ENCODE data around the gene DOCK10.

DOCK10 gene

DNA sequence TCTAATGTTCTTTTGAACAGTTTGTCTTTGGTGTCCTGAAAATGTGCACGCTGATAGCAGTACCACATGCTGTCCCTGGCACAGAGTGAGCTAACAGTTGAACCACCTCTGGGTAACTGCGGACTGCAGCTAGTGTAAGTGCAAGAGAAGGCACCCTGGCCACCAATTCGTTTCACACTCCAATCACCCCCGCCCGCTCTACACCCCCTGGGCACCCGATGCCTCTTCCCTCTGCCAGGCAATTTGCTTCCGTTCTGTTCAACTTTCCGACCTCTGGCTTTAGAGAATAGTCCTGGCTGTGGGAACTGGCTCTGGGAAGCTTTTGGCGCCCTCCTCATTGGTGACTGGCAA is 1.4 kb downstream of the DOCK10 start:
- no peak for FAIRE-seq

DNA sequence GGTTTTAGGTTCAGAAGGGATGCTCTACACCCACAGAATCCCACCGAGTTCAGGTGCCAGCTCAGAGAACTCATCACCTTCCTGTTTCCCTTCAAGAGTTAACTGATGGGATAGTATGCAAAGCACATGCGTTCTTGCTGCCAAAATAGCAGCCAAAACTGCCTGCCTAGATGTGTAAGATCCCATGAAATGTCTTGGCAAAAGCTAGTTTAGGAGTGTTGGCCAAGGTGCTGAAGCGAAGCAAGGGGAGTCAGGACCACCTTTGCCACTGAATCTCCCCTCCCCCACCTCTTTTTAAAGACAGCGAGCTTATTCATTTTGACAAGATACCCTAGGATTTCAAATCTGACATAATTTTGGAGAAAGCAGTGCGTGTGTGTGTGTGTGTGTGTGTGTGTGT is 2.1 kb downstream of the DOCK10 start:
- no peak for FAIRE-seq

DNA sequence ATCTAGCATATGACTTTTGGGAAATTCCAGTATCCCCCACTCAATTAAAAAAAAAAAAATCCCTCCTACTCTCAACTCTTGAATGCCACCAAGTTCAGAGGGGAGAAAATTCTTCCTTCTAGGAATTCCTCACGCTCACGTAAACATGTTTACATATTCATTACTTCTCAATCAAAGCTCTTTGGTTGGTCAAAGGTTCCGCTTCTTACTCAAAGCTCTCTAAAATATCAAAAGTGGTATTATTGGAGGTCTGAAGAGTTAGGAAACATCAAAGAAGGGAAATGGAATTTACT is 4.1 kb downstream of the DOCK10 start:
- FAIRE-seq, result no peak

DNA sequence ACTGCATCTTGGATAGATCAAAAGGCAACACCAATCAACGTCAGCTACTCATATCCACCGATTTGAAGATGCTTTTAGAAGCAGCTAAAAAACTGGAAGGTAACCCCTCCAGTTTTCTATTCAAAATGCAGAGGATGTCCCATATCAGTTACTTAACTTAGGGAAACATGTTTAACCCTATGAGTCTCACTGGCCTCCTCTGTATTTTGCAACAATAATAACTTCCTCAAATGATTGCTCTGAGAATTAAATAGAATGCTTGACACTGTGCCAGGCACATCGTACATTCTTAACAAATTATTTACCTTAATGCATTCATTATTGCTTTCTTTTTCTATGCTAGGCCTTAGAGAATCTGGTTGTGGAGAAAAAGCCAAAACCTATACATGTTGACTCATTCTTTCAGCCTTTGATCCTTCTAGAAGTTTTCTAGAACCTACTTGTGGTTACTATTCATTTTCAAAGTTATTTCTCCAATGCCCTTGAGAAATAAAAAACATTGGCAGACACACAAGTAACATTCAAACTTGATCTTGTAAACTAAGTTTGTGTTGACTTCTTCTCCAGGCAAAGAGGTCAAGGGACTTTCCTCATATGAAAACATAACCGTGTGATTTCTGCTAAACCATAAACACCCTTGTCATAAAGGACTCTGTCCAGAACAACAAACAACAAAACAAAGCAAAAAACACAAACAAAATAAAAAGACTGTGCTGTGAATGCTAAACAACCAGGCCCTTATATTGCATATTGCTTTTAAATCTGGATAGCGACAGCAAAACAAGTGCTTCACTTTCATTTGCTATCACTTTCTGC is 4.6 kb downstream of the DOCK10 start:
- FAIRE-seq, result no peak

DNA sequence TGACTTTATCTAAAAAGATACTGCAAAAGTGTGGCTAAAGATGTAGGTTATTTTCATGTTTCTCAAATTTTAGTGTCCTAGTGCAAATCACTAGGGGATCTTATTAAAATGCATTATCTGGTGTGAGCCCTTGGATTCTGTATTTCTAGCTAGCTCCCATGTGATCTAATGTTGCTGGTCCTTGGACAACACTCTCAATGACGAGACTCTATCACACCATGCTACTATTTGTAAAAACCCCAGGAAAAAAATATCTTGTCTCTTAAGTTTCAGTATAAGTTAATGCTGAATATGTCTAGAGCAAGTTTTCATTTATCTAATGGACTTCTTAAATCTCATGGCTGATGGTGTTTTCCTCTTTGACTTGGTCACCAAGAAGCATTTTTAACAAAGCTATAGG is 5.8 kb downstream of the DOCK10 start:
- FAIRE-seq, result no peak

DNA sequence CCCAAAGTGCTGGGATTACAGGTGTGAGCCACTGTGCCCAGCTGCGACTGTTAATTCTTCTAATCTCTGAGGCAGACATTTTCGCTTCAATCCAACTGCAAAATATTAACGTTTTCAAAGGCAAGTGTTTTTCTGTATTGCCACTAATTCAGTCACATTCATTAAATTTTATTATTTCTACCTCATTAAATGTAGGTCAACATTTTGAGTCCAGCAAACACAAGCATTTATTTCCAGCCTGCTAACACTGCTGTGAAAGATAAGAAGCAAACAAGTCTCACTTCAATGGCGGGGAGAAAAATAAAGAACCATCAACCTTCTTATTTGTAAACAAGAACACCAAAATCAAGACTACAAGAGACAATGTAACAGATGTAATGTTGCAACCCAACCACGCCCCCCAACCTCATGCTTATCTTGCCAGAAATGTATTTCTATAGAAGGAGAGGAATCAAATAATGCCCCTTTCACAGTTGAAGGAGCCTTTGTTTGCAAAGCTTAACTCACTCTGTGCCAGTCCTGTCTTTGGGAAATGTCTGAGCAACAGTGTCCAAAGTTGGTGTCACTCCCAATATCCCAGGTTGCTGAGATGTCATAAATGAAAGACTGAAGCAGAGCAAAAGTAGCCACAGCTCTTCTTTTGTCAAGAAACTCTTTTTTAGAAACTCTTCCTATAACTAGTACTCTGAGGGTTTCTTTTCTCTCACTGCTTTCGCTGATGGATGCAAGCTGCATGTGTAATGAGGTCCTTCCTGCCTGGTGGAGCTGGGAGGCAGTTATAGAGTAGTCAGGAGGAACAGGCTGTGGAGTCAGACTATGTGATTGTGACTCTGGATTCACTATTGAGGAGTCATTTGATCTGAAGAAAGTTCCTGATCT is 8.6 kb downstream of the DOCK10 start:
- FAIRE-seq, result no peak

DNA sequence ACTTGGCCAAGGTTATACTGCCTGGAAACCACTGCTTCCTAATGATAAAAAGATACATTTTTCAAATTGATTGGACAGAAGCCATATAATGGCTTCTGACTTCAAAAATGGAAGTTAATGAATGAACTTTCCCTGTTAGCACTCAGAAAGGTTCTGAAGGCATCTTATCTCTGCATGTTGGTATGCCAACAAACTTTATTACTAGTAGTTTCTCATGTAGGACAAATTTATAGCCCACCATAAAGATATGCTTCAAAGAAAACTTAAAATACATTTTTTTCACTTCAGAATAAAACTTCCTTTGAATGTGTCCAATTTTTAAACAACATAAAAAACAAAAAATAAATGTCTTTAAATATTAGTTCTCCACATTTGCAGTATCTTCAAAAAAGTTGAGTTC is 10.0 kb downstream of the DOCK10 start:
- no peak for FAIRE-seq

DNA sequence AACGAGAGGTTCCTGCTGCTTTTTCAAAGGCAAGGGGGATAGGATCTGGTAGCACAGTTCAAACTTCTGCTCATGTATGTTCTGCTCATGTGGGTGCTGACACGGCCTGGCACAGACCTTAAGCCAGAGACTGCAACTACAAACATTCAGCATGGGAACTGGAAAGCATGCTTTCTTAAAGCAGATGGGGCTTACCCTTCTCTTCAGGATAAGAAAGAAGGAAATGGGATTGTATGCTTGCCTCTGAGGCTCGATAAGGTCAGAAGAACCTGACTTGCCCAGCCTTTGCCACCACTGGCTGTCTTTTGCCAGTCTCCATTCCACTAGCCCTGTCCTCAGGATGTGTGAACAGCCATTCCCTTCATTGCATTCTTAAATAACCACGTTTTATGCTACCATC is 10.7 kb downstream of the DOCK10 start:
- no peak for FAIRE-seq

DNA sequence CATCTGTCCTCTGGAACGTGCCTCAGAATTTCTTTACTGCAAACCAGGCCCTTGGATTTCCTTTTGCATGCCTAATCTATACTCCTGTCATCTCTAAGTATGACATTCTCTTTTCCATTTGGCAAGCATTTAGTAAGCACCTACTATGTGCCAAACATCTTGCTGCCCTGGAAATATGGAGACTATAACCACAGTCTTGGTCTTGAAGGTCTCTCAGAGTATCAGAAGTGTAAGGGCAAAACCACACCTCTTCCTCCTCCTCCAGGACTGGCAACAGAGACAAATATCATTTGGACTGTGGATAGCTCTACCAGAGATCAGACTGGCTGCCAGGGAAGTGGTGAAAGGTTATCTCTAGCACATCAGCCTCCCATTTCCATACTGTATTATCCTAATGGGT is 11.4 kb downstream of the DOCK10 start:
- no peak for FAIRE-seq

DNA sequence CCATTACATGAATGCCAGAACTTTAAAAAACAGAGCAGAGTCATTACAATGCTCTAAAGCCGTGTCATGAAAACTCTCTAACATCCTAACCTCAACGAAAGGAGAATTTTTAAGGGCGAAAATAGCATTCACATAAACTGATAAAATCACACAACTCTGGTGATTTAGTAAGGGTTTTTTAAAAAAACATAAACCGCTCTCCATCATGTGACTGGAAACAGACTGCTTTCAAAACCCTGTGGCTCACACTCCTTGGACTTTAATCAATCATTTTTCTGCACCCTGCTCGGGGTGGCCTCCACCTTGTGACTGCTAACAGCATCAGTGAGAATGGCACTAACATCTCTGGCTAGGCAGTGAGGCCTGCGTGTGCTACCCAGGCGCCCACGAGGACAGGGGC is 12.1 kb downstream of the DOCK10 start:
- FAIRE-seq, result no peak

DNA sequence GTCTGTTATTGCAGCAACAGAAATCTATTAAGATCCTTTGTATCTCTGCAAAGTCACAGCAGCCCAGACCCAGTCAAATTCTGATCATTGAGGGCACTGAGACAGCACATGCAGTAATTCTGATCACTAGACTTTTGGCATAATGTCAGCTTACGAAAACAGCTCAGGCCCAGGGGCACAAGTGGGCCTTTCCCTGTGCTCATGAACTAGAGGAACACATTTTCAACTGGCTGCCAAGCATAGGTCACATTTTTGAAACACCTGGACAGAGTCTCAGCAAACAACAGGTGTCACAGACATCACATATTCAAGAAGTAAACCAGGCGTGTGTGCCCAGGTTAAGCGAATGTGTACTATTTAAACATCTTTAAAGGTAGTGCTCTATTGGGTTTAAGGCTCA is 13.7 kb downstream of the DOCK10 start:
- no peak for FAIRE-seq

DNA sequence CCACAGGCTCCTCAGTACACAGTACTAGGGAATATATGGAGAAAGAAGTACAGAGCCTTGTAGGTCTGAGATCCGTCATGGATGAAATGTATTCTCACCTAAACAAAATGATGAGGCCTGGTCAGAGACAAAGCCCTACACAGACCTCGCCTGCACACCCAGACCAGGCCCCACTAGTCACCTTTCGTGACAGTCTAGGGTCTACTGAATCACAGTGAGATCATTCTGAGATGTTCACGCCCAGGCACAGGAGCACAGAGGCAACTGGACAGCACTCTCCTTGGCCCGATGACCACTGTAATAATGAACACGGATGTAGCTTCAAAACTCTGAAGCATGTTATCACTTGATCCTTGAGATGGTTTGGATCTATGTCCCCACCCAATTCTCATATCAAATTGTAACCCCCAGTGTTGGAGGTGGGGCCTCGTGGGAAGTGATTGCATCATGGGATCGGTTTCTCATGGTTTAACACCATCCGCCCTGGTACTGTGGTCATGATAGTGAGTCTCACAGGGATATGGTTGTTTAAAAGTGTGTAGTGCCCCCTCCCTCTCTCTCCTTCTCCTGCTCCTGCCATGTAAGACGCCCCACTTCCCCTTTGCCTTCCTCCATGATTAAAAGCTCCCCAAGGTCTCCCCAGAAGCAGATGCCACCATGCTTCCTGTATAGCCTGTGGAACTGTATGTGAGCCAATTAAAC is 15.1 kb downstream of the DOCK10 start:
- FAIRE-seq, result no peak

DNA sequence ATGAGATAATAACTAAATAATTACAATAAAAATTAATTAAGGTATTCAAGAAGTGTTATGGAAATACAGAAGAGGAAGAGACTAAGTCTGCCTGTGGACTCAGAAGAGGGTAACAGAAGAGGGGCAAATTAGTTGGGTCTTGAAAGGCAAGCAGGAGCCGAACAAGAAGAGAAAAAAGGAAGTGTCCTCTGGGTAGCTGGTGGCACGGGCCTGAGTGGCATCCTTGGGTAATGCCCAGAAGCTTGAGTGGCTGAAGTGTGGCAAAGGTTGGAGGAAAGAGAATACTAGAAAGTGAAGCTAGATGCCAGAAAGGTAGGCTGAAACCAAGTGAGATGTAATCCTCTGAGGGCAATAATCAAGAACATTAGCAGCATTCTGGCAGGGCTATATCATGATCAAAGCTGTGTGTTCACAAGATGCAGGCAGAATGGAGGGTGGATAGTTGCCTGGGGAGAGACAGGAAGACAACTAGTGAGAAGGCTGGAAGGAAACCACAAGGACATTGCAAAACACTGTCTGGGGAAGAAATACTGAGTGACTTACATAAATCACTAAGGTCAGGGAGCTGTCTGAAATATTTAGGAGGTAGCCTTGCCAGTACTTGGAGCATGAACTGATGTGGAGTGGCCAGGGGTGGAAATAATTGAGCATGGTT is 16.2 kb downstream of the DOCK10 start:
- FAIRE-seq, result no peak

DNA sequence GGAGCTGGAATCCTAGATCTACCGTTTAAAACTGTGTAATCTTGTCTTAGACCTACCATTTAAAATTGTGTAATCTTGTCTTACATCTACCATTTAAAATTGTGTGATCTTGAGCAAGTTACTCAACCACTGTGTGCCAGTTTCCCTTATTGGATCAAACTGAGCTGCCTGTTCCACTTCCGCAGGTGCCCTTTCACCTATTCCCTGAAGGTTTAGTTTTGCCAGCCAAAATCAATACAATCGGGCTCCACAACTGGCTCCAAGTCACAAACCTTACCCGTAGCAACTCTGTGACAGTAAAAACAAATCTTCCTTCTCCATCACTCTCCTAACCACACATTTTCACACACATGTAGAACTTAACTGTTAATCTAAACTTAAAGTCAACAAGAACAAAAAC is 20.1 kb downstream of the DOCK10 start:
- FAIRE-seq, result no peak

DNA sequence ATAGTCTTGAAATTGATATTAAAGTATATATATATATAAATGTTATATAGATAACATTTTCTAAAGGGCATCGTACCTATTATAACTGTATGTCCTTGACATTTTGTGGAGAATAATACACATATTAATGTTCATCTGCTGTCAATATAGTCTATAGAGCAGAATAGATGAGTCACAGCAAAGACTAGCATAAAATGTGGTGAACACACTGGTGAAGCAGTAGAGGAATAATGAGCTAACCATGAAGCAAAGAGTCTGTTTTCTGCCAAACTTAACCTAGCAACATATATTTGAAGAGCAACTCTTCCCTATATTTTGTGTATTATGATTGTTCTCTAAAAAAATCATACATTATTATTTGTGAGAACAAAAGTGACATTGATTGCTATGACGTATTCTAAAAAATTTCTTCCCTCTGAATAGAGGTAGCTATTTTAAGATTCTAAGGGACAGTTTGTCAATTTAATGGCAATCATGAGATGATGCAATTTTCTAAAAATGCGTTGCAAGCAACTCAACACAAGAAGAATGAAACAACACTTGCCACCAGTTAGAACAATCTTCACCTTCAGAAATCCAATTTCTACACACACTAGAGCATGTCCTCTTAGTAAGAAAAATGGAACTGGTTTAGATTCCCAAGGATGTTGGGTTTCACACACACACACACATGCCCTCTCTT is 22.0 kb downstream of the DOCK10 start:
- FAIRE-seq, result no peak

DNA sequence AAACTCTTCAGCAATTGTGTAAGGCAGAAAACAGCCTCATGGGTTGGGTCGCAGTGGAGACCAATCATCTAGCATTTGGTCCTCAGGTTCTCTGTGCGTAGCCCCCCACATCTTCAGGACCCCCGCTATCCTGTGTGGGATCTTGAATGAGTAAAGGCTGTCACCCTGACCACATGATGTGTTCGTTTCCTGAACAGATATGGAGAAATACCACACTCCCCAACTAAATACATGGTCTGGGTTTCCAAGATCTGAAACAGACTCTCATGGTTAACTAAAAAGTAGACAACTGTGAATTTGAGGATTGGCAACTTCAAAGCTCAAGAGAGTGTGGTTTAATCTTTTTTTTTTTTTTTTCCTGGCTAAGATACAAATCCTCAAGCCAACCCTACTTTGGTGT is 23.2 kb downstream of the DOCK10 start:
- no peak for FAIRE-seq

DNA sequence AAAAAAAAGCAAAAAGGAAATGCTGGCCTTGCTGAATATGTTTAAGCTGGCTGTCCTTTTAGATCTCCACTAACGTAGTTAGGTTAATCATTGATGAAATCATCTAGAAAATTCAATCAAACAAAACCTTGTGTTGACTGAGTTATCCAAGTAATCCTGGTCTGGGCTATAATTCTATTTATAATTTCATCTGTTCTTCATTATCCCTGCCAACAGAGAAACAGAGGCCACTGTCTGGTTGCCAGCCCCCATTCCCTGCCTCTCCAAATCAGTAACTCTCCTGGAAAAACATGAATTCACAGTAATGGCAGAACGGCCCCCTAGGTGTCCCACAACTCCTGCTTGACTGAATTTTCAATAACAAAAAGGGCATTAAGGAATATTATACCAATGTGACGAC is 24.6 kb downstream of the DOCK10 start:
- no peak for FAIRE-seq

DNA sequence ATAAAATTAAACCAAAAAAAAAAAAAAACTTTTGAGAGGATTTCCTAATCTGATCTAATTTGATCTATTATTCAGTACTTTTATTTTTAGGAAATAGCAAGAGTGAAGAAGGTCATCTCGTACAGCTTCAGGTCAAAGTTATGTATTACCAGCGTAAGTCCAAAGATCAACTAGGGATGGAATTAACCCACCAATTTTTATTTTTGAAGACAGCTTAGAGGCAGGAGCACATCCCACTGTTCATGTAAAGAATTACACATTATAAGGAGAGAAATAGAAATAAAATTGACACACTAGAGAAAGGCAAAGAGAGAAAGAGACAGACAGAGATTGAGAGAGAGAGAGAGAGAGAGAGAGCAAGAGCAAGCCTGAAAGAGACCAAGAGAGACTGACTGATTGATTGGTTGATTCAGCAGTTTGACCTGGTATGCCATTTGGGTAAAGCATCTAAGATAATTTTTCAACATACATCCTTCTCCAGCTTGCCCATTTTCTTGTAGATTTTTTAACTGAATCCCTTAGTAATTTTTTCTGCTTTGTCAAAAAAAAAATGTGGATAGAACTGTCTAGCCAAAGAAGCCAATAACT is 25.1 kb downstream of the DOCK10 start:
- FAIRE-seq, result no peak

DNA sequence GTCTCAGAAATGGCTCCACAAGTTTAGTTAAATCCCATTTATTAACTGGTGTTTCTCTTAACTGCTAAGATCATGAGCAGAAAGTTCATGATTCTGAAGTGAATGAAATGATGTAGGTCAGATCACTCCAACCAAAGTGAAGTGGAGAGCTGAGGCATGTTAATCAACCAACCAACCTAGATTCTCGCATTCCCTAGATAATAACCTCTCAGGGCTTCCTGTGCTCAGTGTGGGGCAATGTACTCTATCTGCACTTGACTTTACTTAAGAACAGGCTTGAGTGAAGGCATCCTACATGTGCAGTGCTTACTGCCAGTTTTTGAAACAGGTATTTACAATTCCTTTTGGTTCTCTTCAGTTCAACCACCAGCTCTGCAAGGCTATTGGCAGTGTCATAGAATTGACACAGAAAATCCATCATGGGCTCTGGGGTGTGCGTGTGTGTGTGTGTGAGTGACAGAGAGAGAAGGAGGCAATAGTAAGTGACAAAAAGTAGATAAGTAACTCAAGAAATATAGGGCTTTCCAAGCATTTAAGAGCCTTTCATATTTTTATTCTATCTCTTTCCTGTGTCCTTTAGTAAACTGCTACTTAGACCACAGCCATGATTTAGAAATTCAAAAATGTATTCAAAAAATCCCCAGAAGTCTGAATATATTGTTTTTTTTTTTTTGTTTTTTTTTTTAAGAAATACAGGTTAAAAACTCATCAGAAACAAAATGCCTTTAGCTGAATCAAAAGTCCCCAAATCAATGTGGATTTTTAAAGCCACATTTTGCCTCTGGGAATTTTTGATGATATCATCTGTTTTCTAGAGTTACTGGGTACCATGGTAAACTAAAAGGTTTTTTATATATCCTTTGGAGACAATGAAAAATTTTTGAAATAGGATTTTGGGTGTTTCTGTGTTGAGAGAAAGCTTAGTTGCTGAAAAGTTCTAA is 28.6 kb downstream of the DOCK10 start:
- FAIRE-seq, result no peak

DNA sequence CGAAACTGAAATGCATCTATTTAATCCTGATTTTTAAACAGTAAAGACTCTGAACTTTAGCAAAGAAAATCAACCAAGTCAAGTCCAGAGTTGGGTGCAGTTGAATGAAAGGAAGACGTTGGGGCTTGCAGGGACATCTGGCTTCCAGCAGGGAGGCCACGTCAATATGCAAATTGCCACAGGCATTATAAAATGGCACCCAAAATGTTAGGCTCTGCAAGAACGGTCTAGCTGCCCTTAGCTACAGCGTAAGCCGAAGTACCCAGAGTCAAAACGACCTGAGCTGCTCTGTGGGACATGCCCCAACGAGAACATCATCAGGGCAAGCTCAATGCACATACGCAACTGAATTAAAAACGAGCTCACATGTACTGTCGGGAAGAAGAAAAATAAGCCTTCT is 30.7 kb downstream of the DOCK10 start:
- no peak for FAIRE-seq

DNA sequence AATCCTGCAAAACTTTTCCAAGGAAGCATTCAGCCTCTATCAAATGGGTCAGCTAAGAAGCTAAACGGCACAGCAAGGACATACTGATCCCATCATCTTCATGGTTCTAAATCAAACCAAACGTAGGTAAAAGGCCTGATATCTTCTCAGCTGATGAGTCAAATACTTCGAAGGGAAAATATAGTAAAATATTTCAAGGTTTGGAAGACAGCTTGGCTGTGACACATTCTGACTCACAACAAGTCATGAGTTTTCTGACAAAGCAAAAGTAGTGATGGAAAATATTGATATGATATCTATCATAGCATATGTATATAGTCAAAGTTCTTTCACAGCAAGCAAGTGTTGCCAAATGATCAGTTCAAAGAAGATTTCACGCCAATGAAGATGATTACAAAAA is 31.5 kb downstream of the DOCK10 start:
- no peak for FAIRE-seq

Data from A204.1 (cell line).